H1 (cell line): Measurements from ENCODE around the gene BARHL2. TPM values are rescaled to one million over a fixed set of nuclear protein-coding genes. Genes with fewer than 3 reads are reported as not detected.

Source experiments
- CTCF ChIA-PET: fragments of 300-600 bp; sonication (Branson Sonifier 250); formaldehyde crosslinking; loops from one replicate; lab custom pipeline; 2021; ENCODE audit not compliant: partially characterized antibody; lab: Charles Lee
- POLR2A ChIA-PET: fragments of 300-600 bp; sonication (Branson Sonifier 250); formaldehyde crosslinking; loops from one replicate; lab custom pipeline; 2021; ENCODE audit warnings: inconsistent platforms; ENCODE audit not compliant: partially characterized antibody; lab: Charles Lee
- DNase-seq, 2 experiments: peaks; one replicate each; pipeline versions ENCODE4 v3.0.0 to v3.0.0-alpha.2; 2010 to 2022; ENCODE audit warnings: low spot score in 2 of 2, low read depth in 1 of 2, mixed read lengths in 1 of 2
- FAIRE-seq: peaks from 2 replicates; lab custom pipeline; 2011; peaks lifted over from hg19 to GRCh38; lab: Jason Lieb, UNC
- H2AFZ ChIP-seq: 2 replicates; pipeline ENCODE4 v1.8.1; 2012; ENCODE audit warnings: low read length, inconsistent platforms
- H2AK5ac ChIP-seq: 2 replicates; pipeline ENCODE4 v1.6.1; 2013; ENCODE audit warnings: low read depth, low read length
- H2BK120ac ChIP-seq: replicated peaks from 2 replicates; pipeline ENCODE3; 2013; ENCODE audit warnings: low read depth, low read length, inconsistent platforms
- H2BK12ac ChIP-seq: 2 replicates; pipeline ENCODE4 v1.6.1; 2013; ENCODE audit warnings: low read depth, low read length
- H2BK15ac ChIP-seq: 2 replicates; pipeline ENCODE4 v1.6.1; 2013; ENCODE audit warnings: low read length
- H2BK20ac ChIP-seq: 2 replicates; pipeline ENCODE4 v1.6.1; 2013; ENCODE audit warnings: low read length
- H2BK5ac ChIP-seq: 2 replicates; pipeline ENCODE4 v1.6.1; 2013; ENCODE audit warnings: low read depth, low read length
- H3K14ac ChIP-seq: 2 replicates; pipeline ENCODE4 v1.6.1; 2013; ENCODE audit warnings: inconsistent platforms; ENCODE audit not compliant: insufficient read length
- H3K18ac ChIP-seq: 2 replicates; pipeline ENCODE4 v1.6.1; 2013; ENCODE audit warnings: low read length; ENCODE audit errors: extremely low read depth
- H3K23ac ChIP-seq: 2 replicates; pipeline ENCODE4 v1.6.1; 2013; ENCODE audit warnings: inconsistent platforms; ENCODE audit not compliant: insufficient read length
- H3K23me2 ChIP-seq: 2 replicates; pipeline ENCODE4 v1.6.1; 2013; ENCODE audit warnings: low read depth, low read length
- H3K27ac ChIP-seq: 2 replicates; pipeline ENCODE4 v1.6.1; 2011; ENCODE audit warnings: low read depth, low read length, inconsistent platforms
- H3K27me3 ChIP-seq, 4 experiments: replicated peaks in 1 of 4; 1 replicate in 1 of 4; 2 replicates in 3 of 4; pipeline versions ENCODE4 v1.6.1 to v1.8.1; 2011 to 2013; ENCODE audit warnings: low read length in 3 of 4, mild to moderate bottlenecking in 3 of 4, inconsistent platforms in 2 of 4, mixed read lengths in 2 of 4, moderate library complexity in 1 of 4; ENCODE audit not compliant: control insufficient read depth in 3 of 4, insufficient read depth in 3 of 4; ENCODE audit errors: extremely low read depth in 1 of 4
- H3K36me3 ChIP-seq, 4 experiments: 2 replicates each; pipeline versions ENCODE4 v1.6.1 to v1.8.1; 2011 to 2013; ENCODE audit warnings: mild to moderate bottlenecking in 4 of 4, low read length in 3 of 4, moderate library complexity in 2 of 4, control low read depth in 1 of 4, inconsistent platforms in 1 of 4; ENCODE audit not compliant: insufficient read depth in 4 of 4, control insufficient read depth in 2 of 4
- H3K4ac ChIP-seq: replicated peaks from 2 replicates; pipeline ENCODE3; 2013; ENCODE audit warnings: low read length, low read depth, mixed read lengths, inconsistent platforms; ENCODE audit not compliant: insufficient read length
- H3K4me1 ChIP-seq, 4 experiments: replicated peaks in 1 of 4; 1 replicate in 1 of 4; 2 replicates in 3 of 4; pipeline versions ENCODE4 v1.6.1 to v1.8.1; 2011 to 2013; ENCODE audit warnings: low read length in 3 of 4, inconsistent platforms in 2 of 4, mixed read lengths in 1 of 4; ENCODE audit not compliant: insufficient read depth in 4 of 4, control insufficient read depth in 3 of 4
- H3K4me2 ChIP-seq, 2 experiments: 2 replicates each; pipeline versions ENCODE4 v1.6.1 to v1.8.1; 2011 to 2013; ENCODE audit warnings: low read depth in 2 of 2, low read length in 2 of 2, control low read depth in 1 of 2, inconsistent platforms in 1 of 2, mild to moderate bottlenecking in 1 of 2; ENCODE audit not compliant: insufficient read depth in 1 of 2
- H3K4me3 ChIP-seq, 4 experiments: fragments of 200-600, 300-600 bp in 1 of 4; sonication (generic), shearing (Covaris generic), sonication (Bioruptor Twin) in 1 of 4; 2 replicates each; pipeline versions ENCODE4 v1.5.1 to v1.8.1; 2011 to 2016; ENCODE audit warnings: low read length in 4 of 4, low read depth in 3 of 4, control low read depth in 2 of 4, inconsistent platforms in 2 of 4, mild to moderate bottlenecking in 2 of 4, mixed read lengths in 1 of 4, moderate library complexity in 1 of 4; ENCODE audit not compliant: insufficient read depth in 2 of 4; ENCODE audit errors: extremely low read depth in 1 of 4
- H3K56ac ChIP-seq: replicated peaks from 2 replicates; pipeline ENCODE3; 2013; ENCODE audit warnings: low read depth, mild to moderate bottlenecking, mixed read lengths, low read length, inconsistent platforms; ENCODE audit not compliant: insufficient read length
- H3K79me1 ChIP-seq: 2 replicates; pipeline ENCODE4 v1.6.1; 2013; ENCODE audit warnings: low read depth, low read length, control low read depth
- H3K79me2 ChIP-seq, 2 experiments: 2 replicates each; pipeline versions ENCODE4 v1.6.1 to v1.8.1; 2012 to 2013; ENCODE audit warnings: low read length in 2 of 2, mild to moderate bottlenecking in 2 of 2, inconsistent platforms in 1 of 2; ENCODE audit not compliant: insufficient read depth in 2 of 2, control insufficient read depth in 1 of 2
- H3K9ac ChIP-seq, 4 experiments: replicated peaks in 1 of 4; 1 replicate in 1 of 4; 2 replicates in 3 of 4; pipeline versions ENCODE4 v1.6.1 to v1.8.1; 2011 to 2013; ENCODE audit warnings: low read depth in 3 of 4, low read length in 3 of 4, control low read depth in 2 of 4, mild to moderate bottlenecking in 2 of 4, moderate library complexity in 2 of 4, inconsistent platforms in 1 of 4; ENCODE audit errors: extremely low read depth in 1 of 4
- H3K9me3 ChIP-seq, 2 experiments: 2 replicates each; pipeline versions ENCODE4 v1.6.1 to v1.8.1; 2012 to 2013; ENCODE audit warnings: mild to moderate bottlenecking in 2 of 2, moderate library complexity in 2 of 2, control low read depth in 1 of 2, inconsistent platforms in 1 of 2, low read depth in 1 of 2, low read length in 1 of 2, mixed read lengths in 1 of 2; ENCODE audit not compliant: insufficient read depth in 2 of 2
- H4K20me1 ChIP-seq, 2 experiments: replicated peaks in 1 of 2; 2 replicates each; pipeline versions ENCODE3 to v1.8.1; 2011 to 2013; ENCODE audit warnings: inconsistent platforms in 2 of 2, low read length in 2 of 2, mild to moderate bottlenecking in 1 of 2; ENCODE audit not compliant: insufficient read depth in 2 of 2, control insufficient read depth in 1 of 2
- H4K5ac ChIP-seq: 2 replicates; pipeline ENCODE4 v1.6.1; 2013; ENCODE audit warnings: low read length, low read depth, mixed read lengths, inconsistent platforms; ENCODE audit not compliant: insufficient read length
- H4K8ac ChIP-seq: 2 replicates; pipeline ENCODE4 v1.8.0; 2013; ENCODE audit warnings: mild to moderate bottlenecking, moderate library complexity, low read length, inconsistent platforms; ENCODE audit not compliant: insufficient read depth; ENCODE audit errors: extremely low read depth
- H4K91ac ChIP-seq: replicated peaks from 2 replicates; pipeline ENCODE3; 2013; ENCODE audit warnings: low read length, mixed read lengths, inconsistent platforms; ENCODE audit not compliant: insufficient read length
- CREB1 ChIP-seq: IDR thresholded peaks from 2 replicates; pipeline ENCODE4 v1.6.1; 2012; ENCODE audit warnings: inconsistent platforms
- FOSL1 ChIP-seq: IDR thresholded peaks from 2 replicates; pipeline ENCODE4 v1.6.1; 2011; ENCODE audit warnings: mild to moderate bottlenecking, low read depth, low read length, moderate library complexity; ENCODE audit not compliant: insufficient read depth
- MAFK ChIP-seq: IDR thresholded peaks from 2 replicates; pipeline ENCODE4 v1.6.1; 2012; ENCODE audit warnings: low read depth, mild to moderate bottlenecking, improper control_type of control experiment, low read length
- RBBP5 ChIP-seq: IDR thresholded peaks from 2 replicates; pipeline ENCODE4 v1.7.1; 2012; ENCODE audit warnings: low read depth, mild to moderate bottlenecking, inconsistent platforms, low read length, moderate library complexity, borderline replicate concordance
- SIN3A ChIP-seq, 2 experiments: IDR thresholded peaks in 1 of 2; conservative IDR thresholded peaks in 1 of 2; 2 replicates each; pipeline ENCODE4 v1.6.1; 2011 to 2012; ENCODE audit warnings: low read length in 2 of 2, improper control_type of control experiment in 1 of 2, low read depth in 1 of 2, mild to moderate bottlenecking in 1 of 2
- SIRT6 ChIP-seq: IDR thresholded peaks from one replicate; pipeline ENCODE4 v1.7.1; 2012; ENCODE audit warnings: low read length, inconsistent platforms
- SP1 ChIP-seq: IDR thresholded peaks from 2 replicates; pipeline ENCODE4 v1.6.1; 2011; ENCODE audit warnings: low read depth, low read length
- SP4 ChIP-seq: IDR thresholded peaks from 2 replicates; pipeline ENCODE4 v1.6.1; 2012; ENCODE audit warnings: low read length, inconsistent platforms
- SUZ12 ChIP-seq: fragments of 200-600 bp; sonication (generic); IDR thresholded peaks from 2 replicates; pipeline ENCODE4 v1.6.1; 2012; ENCODE audit warnings: mild to moderate bottlenecking, inconsistent platforms, low read length, moderate library complexity, mixed read lengths
- TEAD4 ChIP-seq: IDR thresholded peaks from 2 replicates; pipeline ENCODE4 v1.6.1; 2012; ENCODE audit warnings: low read depth, low read length, inconsistent platforms, mixed read lengths
- YY1 ChIP-seq: IDR thresholded peaks from 2 replicates; pipeline ENCODE4 v1.6.1; 2011; ENCODE audit warnings: low read depth, mild to moderate bottlenecking, low read length
- WGBS, 2 experiments: shearing (Covaris generic) in 1 of 2; methylation state at CpG; one replicate each; pipeline versions ENCODE4 v1.1.6 to v1.1.7; 2013 to 2015; ENCODE audit warnings: low lambda C conversion rate in 2 of 2, mixed read lengths in 2 of 2, inconsistent platforms in 1 of 2, low coverage in 1 of 2, missing lambda C conversion rate in 1 of 2; ENCODE audit not compliant: insufficient replicate concordance in 2 of 2, insufficient coverage in 1 of 2, insufficient read length in 1 of 2; ENCODE audit errors: extremely low coverage in 1 of 2, missing lambda C conversion rate in 1 of 2; 5-methylcytosine and 5-hydroxymethylcytosine counted together
- polyA plus RNA-seq, 7 experiments: library from polyadenylated mRNA; depleted of rRNA in 3 of 7; stranded (reverse) in 5 of 7; unstranded in 2 of 7; fragments of >200 nt in 5 of 7; fragments of 200-250 nt in 2 of 7; gene quantifications; 1 replicate in 5 of 7; 2 replicates in 1 of 7; 4 replicates in 1 of 7; pipeline versions ENCODE4 v1.2.1 to v1.2.3, GENCODE V29; 2011 to 2013; ENCODE audit warnings: missing spikeins in 2 of 7, mixed read lengths in 2 of 7
- total RNA-seq: library from RNA; stranded (reverse); fragmentation: NEBNext Ultra II Directional; extraction: Animal tissue kit (Norgen Biotek cat#: 25700); gene quantifications from 2 replicates; pipeline ENCODE4 v1.2.1, GENCODE V29; 2021
- TF ChIP-seq, protein P1 (sequence below): IDR thresholded peaks from 2 replicates; pipeline ENCODE4 v1.6.1; 2012; ENCODE audit warnings: low read length, inconsistent platforms
- TF ChIP-seq, protein P2 (sequence below): IDR thresholded peaks from 2 replicates; pipeline ENCODE4 v1.6.1; 2012; ENCODE audit warnings: inconsistent platforms

The BARHL2 gene
- total and polyA plus RNA-seq, 2 of the 8 experiments (the other 6 are each of a cell fraction or from before 2014, with no cell fraction given): 0.15 TPM; not detected in 1

DNA sequence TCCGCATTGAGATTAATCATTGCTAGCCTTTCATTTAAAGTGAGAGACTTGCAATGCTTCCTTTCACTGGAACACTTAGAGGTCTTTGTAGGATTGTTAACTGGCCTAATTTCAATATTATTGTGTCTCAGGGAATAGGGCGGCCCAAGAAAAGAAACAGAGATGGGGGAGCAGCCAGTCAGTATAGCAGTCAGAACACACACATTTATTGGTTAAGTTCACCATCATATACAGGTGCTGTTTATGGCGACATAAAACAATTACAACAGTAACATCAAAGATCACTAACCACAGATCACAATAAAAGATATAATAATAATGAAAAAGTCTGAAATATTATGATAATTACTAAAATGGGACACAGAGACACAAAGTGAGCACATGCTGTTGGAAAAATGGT is 29.4 kb downstream of the BARHL2 start:
- Histone ChIP-seq H3K27ac (no peak overlapping the region), H3K23me2 (no peaks in the 10 kb centered on the region), H3K27me3 (no peaks in the 10 kb centered on the region), H2AFZ (no peak overlapping the region), H3K9ac (no peak overlapping the region), H2BK20ac (no peak overlapping the region), H4K20me1 (no peaks in the 10 kb centered on the region), H3K79me1 (no peaks in the 10 kb centered on the region), H4K8ac (no peak overlapping the region), H3K14ac (no peak overlapping the region), H2BK5ac (no peak overlapping the region), H3K79me2 (no peaks in the 10 kb centered on the region), H3K4me3 (no peak overlapping the region), H3K4me1 (no peaks in the 10 kb centered on the region), H2AK5ac (no peak overlapping the region), H3K36me3 (no peaks in the 10 kb centered on the region), H3K18ac (no peak overlapping the region), H3K4ac (no peak overlapping the region), H3K56ac (no peak overlapping the region), H4K5ac (no peak overlapping the region), H3K4me2 (no peak overlapping the region), H2BK120ac (no peak overlapping the region), H2BK15ac (no peak overlapping the region), H3K9me3 (no peaks in the 10 kb centered on the region), H4K91ac (no peak overlapping the region), H3K23ac (no peak overlapping the region), H2BK12ac (no peak overlapping the region)
- WGBS, 2 experiments: 90% methylated on average over 3 of the region's 3 CpGs; no CpG with 5 or more reads in 1 of the 2 experiments
- TF ChIP-seq RBBP5 (no peak), MAFK (no peak), SUZ12 (no peak), SIN3A (conservative IDR thresholded peaks at IDR 0.05 in 1 of 2, IDR thresholded peaks at IDR 0.05 in 1 of 2; ENCODE audit: low read depth in 1 of 2, low read length in 2 of 2) (no peak), TEAD4 (no peak), SP4 (no peak), SIRT6 (no peak), FOSL1 (no peak), CREB1 (no peak), YY1 (no peak), SP1 (no peak)
- TF ChIP-seq, protein P1, sequence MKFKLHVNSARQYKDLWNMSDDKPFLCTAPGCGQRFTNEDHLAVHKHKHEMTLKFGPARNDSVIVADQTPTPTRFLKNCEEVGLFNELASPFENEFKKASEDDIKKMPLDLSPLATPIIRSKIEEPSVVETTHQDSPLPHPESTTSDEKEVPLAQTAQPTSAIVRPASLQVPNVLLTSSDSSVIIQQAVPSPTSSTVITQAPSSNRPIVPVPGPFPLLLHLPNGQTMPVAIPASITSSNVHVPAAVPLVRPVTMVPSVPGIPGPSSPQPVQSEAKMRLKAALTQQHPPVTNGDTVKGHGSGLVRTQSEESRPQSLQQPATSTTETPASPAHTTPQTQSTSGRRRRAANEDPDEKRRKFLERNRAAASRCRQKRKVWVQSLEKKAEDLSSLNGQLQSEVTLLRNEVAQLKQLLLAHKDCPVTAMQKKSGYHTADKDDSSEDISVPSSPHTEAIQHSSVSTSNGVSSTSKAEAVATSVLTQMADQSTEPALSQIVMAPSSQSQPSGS: no peak
- TF ChIP-seq, protein P2, sequence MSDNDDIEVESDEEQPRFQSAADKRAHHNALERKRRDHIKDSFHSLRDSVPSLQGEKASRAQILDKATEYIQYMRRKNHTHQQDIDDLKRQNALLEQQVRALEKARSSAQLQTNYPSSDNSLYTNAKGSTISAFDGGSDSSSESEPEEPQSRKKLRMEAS: no peak
- CTCF ChIA-PET: no interaction called here
- no peak for FAIRE-seq
- POLR2A ChIA-PET: no interaction called here
- DNase-seq: no peak
